CD14-positive monocyte (primary cell): ENCODE results near the gene CCDC136. TPM values are rescaled to one million over a fixed set of nuclear protein-coding genes. Genes with fewer than 3 reads are reported as not detected.

ENCODE experiments used
- DNase-seq, 3 donors: peaks; one replicate each; pipeline ENCODE4 v3.0.0-alpha.2; 2011 to 2022
- H2AFZ ChIP-seq: 2 replicates; pipeline ENCODE4 v1.6.0; 2012; ENCODE audit warnings: mild to moderate bottlenecking, low read depth, low read length, inconsistent platforms; ENCODE audit not compliant: insufficient read depth, poor library complexity, severe bottlenecking
- H3K27ac ChIP-seq, 2 donors: 1 replicate in 1 of 2; 2 replicates in 1 of 2; pipeline ENCODE4 v1.5.1; 2012 to 2013; ENCODE audit warnings: low read length in 2 of 2, control low read depth in 1 of 2, inconsistent platforms in 1 of 2, low read depth in 1 of 2, mild to moderate bottlenecking in 1 of 2
- H3K27me3 ChIP-seq, 2 donors: one replicate each; pipeline versions ENCODE4 v1.6.0 to v1.6.1; 2011 to 2013; ENCODE audit warnings: low read length in 2 of 2; ENCODE audit not compliant: control insufficient read depth in 2 of 2, insufficient read depth in 2 of 2
- H3K36me3 ChIP-seq, 2 donors: replicated peaks in 1 of 2; 1 replicate in 1 of 2; 2 replicates in 1 of 2; pipeline versions ENCODE4 v1.5.1 to v1.6.1; 2012 to 2013; ENCODE audit warnings: low read length in 2 of 2, control low read depth in 1 of 2, inconsistent platforms in 1 of 2, mild to moderate bottlenecking in 1 of 2; ENCODE audit not compliant: insufficient read depth in 2 of 2, control insufficient read depth in 1 of 2
- H3K4me1 ChIP-seq, 2 donors: 1 replicate in 1 of 2; 2 replicates in 1 of 2; pipeline versions ENCODE4 v1.5.1 to v1.6.1; 2012 to 2013; ENCODE audit warnings: low read length in 2 of 2, control low read depth in 1 of 2, inconsistent platforms in 1 of 2, mild to moderate bottlenecking in 1 of 2, moderate library complexity in 1 of 2; ENCODE audit not compliant: insufficient read depth in 2 of 2, control insufficient read depth in 1 of 2
- H3K4me2 ChIP-seq: replicated peaks from 2 replicates; pipeline ENCODE3; 2012; ENCODE audit warnings: low read length, moderate library complexity, mild to moderate bottlenecking; ENCODE audit not compliant: poor library complexity, severe bottlenecking; ENCODE audit errors: extremely low read depth
- H3K4me3 ChIP-seq, 3 experiments: fragments of 200-600 bp in 1 of 3; sonication (generic) in 1 of 3; replicated peaks in 1 of 3; 1 replicate in 2 of 3; 2 replicates in 1 of 3; pipeline ENCODE4 v1.5.1; 2011 to 2013; ENCODE audit warnings: low read length in 3 of 3, mild to moderate bottlenecking in 3 of 3, control low read depth in 2 of 3, low read depth in 2 of 3, inconsistent platforms in 1 of 3, moderate library complexity in 1 of 3
- H3K79me2 ChIP-seq: 2 replicates; pipeline ENCODE4 v1.6.0; 2012; ENCODE audit warnings: mild to moderate bottlenecking, control low read depth, inconsistent platforms, low read length, moderate library complexity; ENCODE audit not compliant: insufficient read depth
- H3K9ac ChIP-seq: 2 replicates; pipeline ENCODE4 v1.6.0; 2017; ENCODE audit warnings: low read length, mild to moderate bottlenecking; ENCODE audit not compliant: insufficient read depth, poor library complexity, severe bottlenecking
- H3K9me3 ChIP-seq, 2 donors: replicated peaks in 1 of 2; 1 replicate in 1 of 2; 2 replicates in 1 of 2; pipeline versions ENCODE4 v1.5.1 to v1.6.1; 2012 to 2013; ENCODE audit warnings: low read length in 2 of 2, control low read depth in 1 of 2; ENCODE audit not compliant: control insufficient read depth in 1 of 2, insufficient read depth in 1 of 2
- H4K20me1 ChIP-seq: 2 replicates; pipeline ENCODE4 v1.6.0; 2012; ENCODE audit warnings: mild to moderate bottlenecking, low read length, control low read depth, moderate library complexity; ENCODE audit not compliant: insufficient read depth
- H3K27ac Mint-ChIP-seq, 7 donors: one replicate each; pipeline ENCODE4 v1.8.0; 2020; ENCODE audit warnings: mild to moderate bottlenecking in 7 of 7, mixed read lengths in 7 of 7, moderate library complexity in 6 of 7, inconsistent platforms in 2 of 7
- H3K27me3 Mint-ChIP-seq, 3 donors: one replicate each; pipeline ENCODE4 v1.8.0; 2021 to 2022; ENCODE audit warnings: low read depth in 3 of 3, mild to moderate bottlenecking in 3 of 3, mixed read lengths in 3 of 3, moderate library complexity in 3 of 3, inconsistent platforms in 1 of 3
- H3K36me3 Mint-ChIP-seq, 2 donors: one replicate each; pipeline ENCODE4 v1.8.0; 2020; ENCODE audit warnings: mixed read lengths in 2 of 2, inconsistent platforms in 1 of 2, mild to moderate bottlenecking in 1 of 2
- H3K4me1 Mint-ChIP-seq: one replicate; pipeline ENCODE4 v1.8.0; 2020; ENCODE audit warnings: mild to moderate bottlenecking, mixed read lengths
- H3K4me3 Mint-ChIP-seq, 2 donors: one replicate each; pipeline ENCODE4 v1.8.0; 2020; ENCODE audit warnings: mild to moderate bottlenecking in 2 of 2, mixed read lengths in 2 of 2, moderate library complexity in 1 of 2
- H3K9me3 Mint-ChIP-seq, 7 donors: one replicate each; pipeline ENCODE4 v1.8.0; 2020 to 2022; ENCODE audit warnings: mixed read lengths in 7 of 7, mild to moderate bottlenecking in 6 of 7, moderate library complexity in 6 of 7, inconsistent platforms in 2 of 7
- CTCF ChIP-seq: fragments of 200-600 bp; IDR thresholded peaks from one replicate; pipeline ENCODE4 v1.8.0; 2022; ENCODE audit warnings: antibody characterized with exemption, mild to moderate bottlenecking
- WGBS: methylation state at CpG from one replicate; pipeline ENCODE4 v1.1.5; 2013; ENCODE audit warnings: missing lambda C conversion rate; ENCODE audit not compliant: insufficient coverage; 5-methylcytosine and 5-hydroxymethylcytosine counted together
- intact Hi-C, 2 donors: fragments of 100-400 bp; cut with micrococcal nuclease; formaldehyde crosslinking; loops; one replicate each; pipeline versions ENCODE4 v1.15.0 to v1.15.1; 2023
- polyA plus RNA-seq, 3 donors: library from polyadenylated mRNA; depleted of rRNA in 1 of 3; unstranded in 2 of 3; stranded (reverse) in 1 of 3; fragments of 300-500 nt in 2 of 3; fragments of >200 nt in 1 of 3; fragmentation: Illumina TruSeq in 2 of 3; gene quantifications; 1 replicate in 2 of 3; 2 replicates in 1 of 3; pipeline ENCODE4 v1.2.3, GENCODE V29; 2012 to 2021

Gene CCDC136
- polyA plus RNA-seq, 3 donors = 0.26 to 2.6 TPM; not detected in 1

GRCh38 chr7:128807191-128807590, 15.4 kb downstream of the CCDC136 start:
- intact Hi-C loops = no loop called here
- Mint-ChIP-seq H3K27me3 (peaks cover 1 to 2% (median 2%) of the 10 kb centered on the region in 3 donors), H3K9me3 (no peaks in the 10 kb centered on the region), H3K27ac (no peak overlapping the region), H3K4me1 (no peaks in the 10 kb centered on the region), H3K4me3 (no peak overlapping the region), H3K36me3 (no peaks in the 10 kb centered on the region)
- 97% methylated on average over 7 of the region's 8 CpGs for WGBS
- TF ChIP-seq CTCF = no peak
- Histone ChIP-seq H3K4me3 (no peak overlapping the region), H3K4me2 (no peak overlapping the region), H3K27ac (no peak overlapping the region), H3K27me3 (no peaks in the 10 kb centered on the region), H4K20me1 (no peaks in the 10 kb centered on the region), H3K9me3 (no peaks in the 10 kb centered on the region), H3K9ac (no peak overlapping the region), H3K79me2 (no peaks in the 10 kb centered on the region), H3K36me3 (no peaks in the 10 kb centered on the region), H2AFZ (no peak overlapping the region), H3K4me1 (peaks cover 3 to 4% of the 10 kb centered on the region in 2 donors)
- DNase-seq = no peak

- no peak overlapping the region for H3K4me3 Mint-ChIP-seq
- no peak overlapping the region for H3K9ac ChIP-seq
- no peaks in the 10 kb centered on the region for H3K36me3 Mint-ChIP-seq
- H3K4me3 ChIP-seq = no peak overlapping the region
- H3K27ac ChIP-seq = no peak overlapping the region
- no peaks in the 10 kb centered on the region for H3K36me3 ChIP-seq
- no peak overlapping the region for H3K27ac Mint-ChIP-seq
- no peak overlapping the region for H2AFZ ChIP-seq
- H3K4me1 Mint-ChIP-seq = peaks cover 2% of the 10 kb centered on the region
- H3K27me3 Mint-ChIP-seq = peaks cover 1 to 2% (median 2%) of the 10 kb centered on the region in 3 donors
- no peak for DNase-seq
- no peak overlapping the region for H3K4me2 ChIP-seq
- H3K27me3 ChIP-seq = no peaks in the 10 kb centered on the region
- no peaks in the 10 kb centered on the region for H3K9me3 ChIP-seq
- no peaks in the 10 kb centered on the region for H4K20me1 ChIP-seq
- H3K79me2 ChIP-seq = no peaks in the 10 kb centered on the region
- intact Hi-C loops = no loop called here
- 100% methylated on average over 1 of the region's 3 CpGs for WGBS
- peaks cover 14 to 17% of the 10 kb centered on the region in 2 donors for H3K4me1 ChIP-seq
- no peaks in the 10 kb centered on the region for H3K9me3 Mint-ChIP-seq
- no peak for TF ChIP-seq CTCF
Observed at GRCh38 chr7:128809363-128809762, 17.6 kb downstream of the CCDC136 start.
